Neuronal stem cell (in vitro differentiated cells): ENCODE results near the gene C19orf33.
A peak's percentile ranks its signal among the peaks of the same experiment; 100 is the strongest.

ENCODE experiments used
- DNase-seq: peaks from one replicate; pipeline ENCODE4 v3.0.0-alpha.2; 2013; ENCODE audit warnings: low spot score
- H2AFZ ChIP-seq: one replicate; pipeline ENCODE4 v1.6.1; 2013; ENCODE audit warnings: mild to moderate bottlenecking, low read length, inconsistent platforms
- H2AK5ac ChIP-seq: 2 replicates; pipeline ENCODE4 v1.6.1; 2013; ENCODE audit warnings: low read depth, mild to moderate bottlenecking, inconsistent platforms, low read length, moderate library complexity, mixed read lengths
- H2BK120ac ChIP-seq: 2 replicates; pipeline ENCODE4 v1.6.1; 2013; ENCODE audit warnings: low read depth, mild to moderate bottlenecking, inconsistent platforms, low read length, moderate library complexity, mixed read lengths
- H2BK12ac ChIP-seq: one replicate; pipeline ENCODE4 v1.6.1; 2013; ENCODE audit warnings: low read length, inconsistent platforms
- H2BK15ac ChIP-seq: 2 replicates; pipeline ENCODE4 v1.6.1; 2013; ENCODE audit warnings: mild to moderate bottlenecking, low read length, inconsistent platforms, mixed read lengths
- H2BK5ac ChIP-seq: one replicate; pipeline ENCODE4 v1.6.1; 2013; ENCODE audit warnings: inconsistent platforms, mild to moderate bottlenecking, low read length, moderate library complexity
- H3K14ac ChIP-seq: one replicate; pipeline ENCODE4 v1.6.1; 2013; ENCODE audit warnings: low read length, inconsistent platforms
- H3K18ac ChIP-seq: 2 replicates; pipeline ENCODE4 v1.6.1; 2013; ENCODE audit warnings: low read length, inconsistent platforms
- H3K23ac ChIP-seq: 2 replicates; pipeline ENCODE4 v1.6.1; 2013; ENCODE audit warnings: low read depth, mild to moderate bottlenecking, mixed read lengths, low read length, inconsistent platforms; ENCODE audit not compliant: poor library complexity
- H3K27ac ChIP-seq: replicated peaks from 3 replicates; pipeline ENCODE4 v1.5.1; 2013; ENCODE audit warnings: low read length, inconsistent platforms
- H3K27me3 ChIP-seq, 3 experiments: 2 replicates each; pipeline ENCODE4 v1.6.1; 2013; ENCODE audit warnings: low read length in 3 of 3, mild to moderate bottlenecking in 2 of 3, inconsistent platforms in 1 of 3, low read depth in 1 of 3, mixed read lengths in 1 of 3, moderate library complexity in 1 of 3; ENCODE audit not compliant: control insufficient read depth in 3 of 3, insufficient read depth in 3 of 3
- H3K36me3 ChIP-seq, 2 donors: replicated peaks in 1 of 2; 2 replicates each; pipeline ENCODE4 v1.6.1; 2013; ENCODE audit warnings: low read length in 2 of 2; ENCODE audit not compliant: control insufficient read depth in 2 of 2, insufficient read depth in 2 of 2
- H3K4ac ChIP-seq: 2 replicates; pipeline ENCODE4 v1.6.1; 2013; ENCODE audit warnings: inconsistent platforms, mild to moderate bottlenecking, low read length, moderate library complexity
- H3K4me1 ChIP-seq, 2 donors: 1 replicate in 1 of 2; 2 replicates in 1 of 2; pipeline ENCODE4 v1.6.1; 2013; ENCODE audit warnings: low read length in 2 of 2, low read depth in 1 of 2; ENCODE audit not compliant: control insufficient read depth in 2 of 2, insufficient read depth in 1 of 2
- H3K4me2 ChIP-seq: one replicate; pipeline ENCODE4 v1.6.1; 2013; ENCODE audit warnings: mild to moderate bottlenecking, low read length, inconsistent platforms; ENCODE audit not compliant: insufficient read depth, poor library complexity, severe bottlenecking
- H3K4me3 ChIP-seq, 2 donors: 2 replicates each; pipeline ENCODE4 v1.5.1; 2013; ENCODE audit warnings: low read length in 2 of 2, mild to moderate bottlenecking in 2 of 2, inconsistent platforms in 1 of 2, moderate library complexity in 1 of 2
- H3K79me1 ChIP-seq: one replicate; pipeline ENCODE4 v1.6.1; 2013; ENCODE audit warnings: low read depth, mild to moderate bottlenecking, inconsistent platforms, low read length, moderate library complexity
- H3K9ac ChIP-seq: one replicate; pipeline ENCODE4 v1.6.1; 2013; ENCODE audit warnings: mild to moderate bottlenecking, low read depth, low read length, inconsistent platforms; ENCODE audit not compliant: poor library complexity
- H3K9me3 ChIP-seq, 2 donors: replicated peaks in 1 of 2; 2 replicates each; pipeline versions ENCODE3 to v1.6.1; 2013; ENCODE audit warnings: low read length in 2 of 2, mild to moderate bottlenecking in 2 of 2, inconsistent platforms in 1 of 2, low read depth in 1 of 2, mixed read lengths in 1 of 2, moderate library complexity in 1 of 2; ENCODE audit not compliant: control insufficient read depth in 2 of 2, insufficient read depth in 1 of 2
- H4K8ac ChIP-seq: one replicate; pipeline ENCODE4 v1.6.1; 2013; ENCODE audit warnings: low read depth, mild to moderate bottlenecking, inconsistent platforms, low read length, moderate library complexity
- H4K91ac ChIP-seq: one replicate; pipeline ENCODE4 v1.6.1; 2013; ENCODE audit warnings: low read length, low read depth, mild to moderate bottlenecking, inconsistent platforms; ENCODE audit not compliant: poor library complexity
- WGBS, 2 donors: extraction: QIAGEN DNeasy Blood & Tissue Kit; methylation state at CpG; one replicate each; pipeline ENCODE4 v1.1.7; 2013; ENCODE audit warnings: missing lambda C conversion rate in 2 of 2, mixed read lengths in 1 of 2; ENCODE audit not compliant: insufficient read length in 2 of 2, insufficient replicate concordance in 1 of 2; ENCODE audit errors: extremely low coverage in 2 of 2; 5-methylcytosine and 5-hydroxymethylcytosine counted together

Gene C19orf33

DNA sequence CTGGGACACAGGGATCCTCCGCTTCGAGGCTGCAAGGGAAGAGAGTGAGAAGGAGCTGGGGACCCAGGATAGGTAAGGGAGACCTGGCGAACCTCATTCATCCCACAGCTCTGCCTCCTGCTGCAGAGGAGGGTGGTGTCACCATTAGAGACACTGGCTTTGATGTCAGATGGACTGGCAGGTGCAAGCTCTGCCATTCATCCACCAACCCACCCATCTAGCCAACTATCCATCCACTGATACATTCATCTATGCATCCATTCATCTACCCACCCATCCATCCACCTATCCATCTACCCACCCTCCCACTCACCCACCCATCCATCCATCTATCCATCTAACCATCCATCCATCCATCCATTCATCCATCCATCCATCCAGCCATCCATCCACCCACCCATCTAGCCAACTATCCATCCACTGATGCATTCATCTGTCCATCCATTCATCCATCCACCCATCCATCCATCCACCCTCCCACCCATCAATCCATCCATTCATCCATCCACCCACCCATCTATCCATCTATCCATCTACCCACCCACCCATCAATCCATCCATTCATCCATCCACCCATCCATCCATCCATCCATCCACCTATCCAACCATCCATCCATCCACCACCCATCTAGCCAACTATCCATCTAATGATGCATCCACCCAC, 5.7 kb downstream of the C19orf33 start:
- Histone ChIP-seq H4K8ac (no peak overlapping the region), H3K27ac (no peak overlapping the region), H3K9ac (no peak overlapping the region), H3K23ac (no peak overlapping the region), H3K4me2 (no peak overlapping the region), H3K27me3 (no peaks in the 10 kb centered on the region), H2BK15ac (no peak overlapping the region), H2BK12ac (no peak overlapping the region), H3K4ac (no peak overlapping the region), H2AK5ac (peak overlapping the region; percentile 37), H3K4me1 (peaks cover 0 to 10% of the 10 kb centered on the region in 2 donors), H3K18ac (peak overlapping the region; percentile 13), H3K14ac (no peak overlapping the region), H4K91ac (peak overlapping the region; percentile 64), H3K4me3 (no peak overlapping the region), H2AFZ (no peak overlapping the region), H2BK5ac (no peak overlapping the region), H3K9me3 (no peaks in the 10 kb centered on the region), H3K36me3 (peaks cover 15 to 23% of the 10 kb centered on the region in 2 donors), H2BK120ac (no peak overlapping the region), H3K79me1 (peaks cover 2% of the 10 kb centered on the region)
- no CpG with 5 or more reads among the region's 3 CpGs for WGBS, 2 donors
- no peak for DNase-seq

GRCh38 chr19:38310279-38310670, 6.2 kb downstream of the C19orf33 start:
- Histone ChIP-seq H3K4me3 (peak overlapping the region in 1 of 2 donors; percentile 35), H2BK120ac (no peak overlapping the region), H3K14ac (no peak overlapping the region), H3K4me1 (peaks cover 0 to 9% of the 10 kb centered on the region in 2 donors), H4K8ac (no peak overlapping the region), H3K23ac (no peak overlapping the region), H4K91ac (no peak overlapping the region), H2BK5ac (no peak overlapping the region), H2AFZ (no peak overlapping the region), H2BK15ac (no peak overlapping the region), H3K27me3 (no peaks in the 10 kb centered on the region), H3K79me1 (peaks cover 2% of the 10 kb centered on the region), H3K4ac (no peak overlapping the region), H3K27ac (no peak overlapping the region), H3K36me3 (peaks cover 15 to 23% of the 10 kb centered on the region in 2 donors), H2AK5ac (no peak overlapping the region), H3K4me2 (no peak overlapping the region), H3K18ac (no peak overlapping the region), H3K9me3 (no peaks in the 10 kb centered on the region), H3K9ac (no peak overlapping the region), H2BK12ac (no peak overlapping the region)
- DNase-seq, result no peak
- no CpG with 5 or more reads among the region's 2 CpGs for WGBS, 2 donors

GRCh38 chr19:38310986-38311385, 6.9 kb downstream of the C19orf33 start:
- no peak overlapping the region for H3K27ac ChIP-seq
- no peak overlapping the region for H2AK5ac ChIP-seq
- no peak overlapping the region for H3K14ac ChIP-seq
- H3K9ac ChIP-seq, result no peak overlapping the region
- no peak overlapping the region for H2BK5ac ChIP-seq
- H3K4me3 ChIP-seq, result no peak overlapping the region
- H3K4me2 ChIP-seq, result no peak overlapping the region
- H4K91ac ChIP-seq, result no peak overlapping the region
- H3K36me3 ChIP-seq, result peaks cover 15 to 23% of the 10 kb centered on the region in 2 donors
- H2BK120ac ChIP-seq, result no peak overlapping the region
- H3K18ac ChIP-seq, result no peak overlapping the region
- no peak overlapping the region for H4K8ac ChIP-seq
- no peaks in the 10 kb centered on the region for H3K9me3 ChIP-seq
- H2BK15ac ChIP-seq, result no peak overlapping the region
- no peak overlapping the region for H2BK12ac ChIP-seq
- H3K23ac ChIP-seq, result no peak overlapping the region
- H2AFZ ChIP-seq, result no peak overlapping the region
- no peaks in the 10 kb centered on the region for H3K27me3 ChIP-seq
- no peak for DNase-seq
- H3K4me1 ChIP-seq, result peaks cover 0 to 5% of the 10 kb centered on the region in 2 donors
- H3K4ac ChIP-seq, result no peak overlapping the region
- H3K79me1 ChIP-seq, result peaks cover 2% of the 10 kb centered on the region
- no CpG with 5 or more reads among the region's 6 CpGs for WGBS, 2 donors

- Histone ChIP-seq H4K8ac (no peak within 1 kb of the TSS), H3K23ac (peak within 1 kb of the TSS; percentile 10), H2BK15ac (peak within 1 kb of the TSS; percentile 25), H3K14ac (no peak within 1 kb of the TSS), H2AFZ (peak within 1 kb of the TSS; percentile 94), H3K9me3 (peaks cover 0 to 3% of the 10 kb centered on the region in 2 donors), H2AK5ac (no peak within 1 kb of the TSS), H2BK12ac (no peak within 1 kb of the TSS), H3K18ac (peak within 1 kb of the TSS; percentile 77), H3K9ac (peak within 1 kb of the TSS; percentile 75), H3K4ac (peak within 1 kb of the TSS; percentile 8), H3K36me3 (no peaks in the 10 kb centered on the region), H2BK5ac (peak within 1 kb of the TSS; percentile 16), H3K4me2 (peak within 1 kb of the TSS; percentile 71), H4K91ac (no peak within 1 kb of the TSS), H3K4me1 (peaks cover 2 to 10% of the 10 kb centered on the region in 2 donors), H3K4me3 (peak within 1 kb of the TSS; percentile 85 to 92), H2BK120ac (no peak within 1 kb of the TSS), H3K27ac (peak within 1 kb of the TSS; percentile 79), H3K27me3 (peaks cover 12 to 42% (median 32%) of the 10 kb centered on the region in 3 experiments), H3K79me1 (no peaks in the 10 kb centered on the region)
- peak; percentile 95 for DNase-seq
- WGBS, 2 donors, result no CpG with 5 or more reads among the region's 64 CpGs
Observed at GRCh38 chr19:38315657-38316476, 11.8 kb downstream of the C19orf33 start, which contains the start of gene YIF1B. TSS of gene YIF1B (minus strand) at chr19:38315947. CDS start at chr19:38315917, 30 bp downstream.
